HG02884 (cell line): ENCODE data around the gene CDNF.
"Not testable (repeated sequence)": the region's sequence is repeated elsewhere in the genome, so short reads cannot be mapped to it uniquely, and the experiment has no call there.

ENCODE experiments used
- ATAC-seq: cut with Tn5 transposase; IDR thresholded peaks from one replicate; pipeline ENCODE4 v1.9.1; 2021; ENCODE audit warnings: mild to moderate bottlenecking, moderate library complexity; ENCODE audit not compliant: unreplicated experiment

The CDNF gene

GRCh38 chr10:14837757-14838581 is at the start of gene CDNF, which contains the start of the genes HSPA14 and MSANTD7:
CDNF (minus strand) TSS chr10:14838037; CDS start chr10:14837946, 91 bp downstream.
HSPA14 (plus strand) TSS chr10:14838306; CDS start chr10:14838403, 97 bp downstream.
MSANTD7 (plus strand) TSS chr10:14838306; CDS start chr10:14842285, 3,979 bp downstream.
- ATAC-seq: peak; percentile 86

- ATAC-seq: no peak
Measured at GRCh38 chr10:14884082-14884481, 46.2 kb upstream of the CDNF start.

GRCh38 chr10:14880229-14880628 is 42.4 kb upstream of the CDNF start:
- ATAC-seq: no peak

- no peak for ATAC-seq
Measured at GRCh38 chr10:14879928-14880193, 42.0 kb upstream of the CDNF start.

GRCh38 chr10:14879124-14879927 is 41.5 kb upstream of the CDNF start:
- peak; percentile 19 for ATAC-seq

- ATAC-seq: peak; percentile 89
Measured at GRCh38 chr10:14878266-14879123, 40.7 kb upstream of the CDNF start, which contains the start of gene SUV39H2. SUV39H2 (plus strand) TSS chr10:14878866; CDS start chr10:14878889, 23 bp downstream.

GRCh38 chr10:14876764-14877163 is 38.9 kb upstream of the CDNF start:
- no peak for ATAC-seq

GRCh38 chr10:14875941-14876340 is 38.1 kb upstream of the CDNF start:
- no peak for ATAC-seq

- peak; percentile 59 for ATAC-seq
Measured at GRCh38 chr10:14873090-14873760, 35.4 kb upstream of the CDNF start.

- not testable (repeated sequence) for ATAC-seq
Measured at GRCh38 chr10:14864871-14865270, 27.0 kb upstream of the CDNF start.

GRCh38 chr10:14864466-14864865 is 26.6 kb upstream of the CDNF start:
- not testable (repeated sequence) for ATAC-seq

- ATAC-seq: no peak
Measured at GRCh38 chr10:14860791-14861190, 23.0 kb upstream of the CDNF start.

- no peak for ATAC-seq
Measured at GRCh38 chr10:14859775-14860174, 21.9 kb upstream of the CDNF start.

GRCh38 chr10:14859043-14859442 is 21.2 kb upstream of the CDNF start:
- no peak for ATAC-seq

GRCh38 chr10:14858338-14858960 is 20.6 kb upstream of the CDNF start:
- ATAC-seq: no peak

GRCh38 chr10:14855453-14855852 is 17.6 kb upstream of the CDNF start:
- no peak for ATAC-seq

GRCh38 chr10:14852236-14852635 is 14.4 kb upstream of the CDNF start:
- no peak for ATAC-seq

GRCh38 chr10:14844948-14845347 is 7.1 kb upstream of the CDNF start:
- ATAC-seq: no peak

- ATAC-seq: no peak
Measured at GRCh38 chr10:14843327-14843988, 5.6 kb upstream of the CDNF start.
